Eye (tissue), 1 donor: ENCODE measurements around the gene GPX5.
"Not testable (repeated sequence)": the region's sequence is repeated elsewhere in the genome, so short reads cannot be mapped to it uniquely, and the experiment has no call there.

ENCODE experiments used
- DNase-seq: peaks from one replicate; pipeline ENCODE4 v3.0.0-alpha.2; 2015

Gene GPX5

GRCh38 chr6:28515676-28516075 is 10.0 kb upstream of the GPX5 start, which contains the start of gene GPX6:
GPX6 (minus strand) TSS chr6:28515793; CDS start chr6:28515743, 50 bp downstream.
- DNase-seq = no peak

DNA sequence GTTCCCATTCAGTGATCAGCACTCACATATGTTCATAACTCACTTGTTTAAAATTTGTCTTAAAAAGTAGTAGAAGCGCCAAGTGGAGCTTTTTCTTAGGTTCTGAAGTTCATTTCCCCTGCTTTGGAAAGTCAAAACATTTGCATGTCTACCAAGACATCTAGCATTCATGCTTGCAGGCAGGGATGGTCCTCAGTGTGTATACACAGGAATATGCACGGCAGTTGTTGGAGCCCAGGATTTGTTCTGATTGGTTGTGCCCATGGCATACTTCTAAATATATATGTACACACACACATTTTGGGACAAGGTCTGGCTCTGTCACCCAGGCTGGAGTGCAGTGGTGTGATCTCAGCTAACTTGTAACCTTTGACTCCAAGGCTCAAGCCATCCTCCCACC is 7.7 kb upstream of the GPX5 start:
- DNase-seq = no peak

DNA sequence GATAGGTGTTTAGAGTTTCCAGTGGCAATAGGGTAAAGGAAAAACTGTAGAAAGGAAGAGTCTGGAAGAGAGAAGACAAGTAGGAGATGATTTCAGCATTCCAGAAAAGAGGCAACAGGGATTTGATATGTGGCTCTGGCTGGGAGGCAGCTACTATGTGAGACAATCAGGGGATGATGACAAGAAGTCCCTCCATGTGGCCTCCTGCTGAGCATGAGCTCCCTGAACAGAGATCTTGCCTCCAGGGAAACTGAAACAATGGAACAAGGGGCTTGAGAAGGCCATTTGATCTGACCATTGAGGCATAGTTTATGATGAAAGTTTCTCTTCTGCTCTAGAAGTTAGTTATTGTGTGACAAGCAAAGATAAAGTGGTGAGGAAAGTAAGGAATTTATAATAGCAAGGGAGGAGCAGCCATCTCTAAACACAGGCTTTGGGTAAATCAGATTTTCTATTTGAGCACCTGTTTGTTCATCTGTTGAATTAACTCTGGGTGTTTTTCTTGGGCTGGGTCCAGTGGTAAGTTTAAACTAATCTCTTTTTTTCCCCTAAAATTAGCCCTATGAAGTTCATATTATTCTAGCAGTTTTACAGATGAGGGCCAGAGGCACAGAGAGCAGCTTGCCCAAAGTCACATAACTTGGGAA is 3.0 kb upstream of the GPX5 start:
- DNase-seq = no peak

DNA sequence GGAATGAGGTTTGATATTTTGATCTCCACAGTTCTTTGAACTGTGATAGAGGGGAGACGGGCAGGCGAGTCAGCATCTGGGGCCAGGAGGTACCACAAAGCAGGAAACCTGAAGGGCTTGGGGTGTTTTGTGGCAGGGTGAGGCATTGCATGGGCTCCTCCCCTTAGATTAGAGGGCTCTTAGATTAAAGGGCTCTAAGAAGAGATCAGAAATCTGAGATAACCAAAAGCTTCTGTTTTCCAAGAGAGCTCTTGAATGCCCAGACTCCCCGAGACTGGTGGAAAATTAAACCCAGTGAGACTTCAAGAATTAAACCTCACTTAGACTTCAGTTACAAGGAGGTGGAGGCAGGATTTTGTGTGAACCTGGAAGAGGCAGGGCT is 2.4 kb upstream of the GPX5 start:
- DNase-seq = no peak

DNA sequence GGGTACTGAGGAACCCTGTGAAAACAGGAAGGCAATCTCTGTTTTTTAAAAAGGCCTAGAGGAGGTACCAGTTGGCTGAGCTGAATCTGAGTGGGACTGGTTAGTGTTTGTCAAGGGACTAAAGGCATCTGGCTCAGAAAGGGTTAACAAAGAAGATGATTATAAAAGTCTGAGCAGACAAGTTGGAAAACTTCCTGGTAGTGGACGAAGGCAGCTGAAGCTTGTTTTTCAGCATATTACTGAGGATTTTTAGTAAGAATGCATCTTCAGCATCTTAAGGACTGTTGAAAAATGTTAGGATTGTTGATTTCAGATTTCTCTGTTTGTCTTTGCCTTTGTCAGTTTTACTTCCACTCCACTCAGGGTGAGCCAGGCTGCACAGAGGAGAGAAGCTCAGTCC is 5.1 kb downstream of the GPX5 start:
- no peak for DNase-seq

DNA sequence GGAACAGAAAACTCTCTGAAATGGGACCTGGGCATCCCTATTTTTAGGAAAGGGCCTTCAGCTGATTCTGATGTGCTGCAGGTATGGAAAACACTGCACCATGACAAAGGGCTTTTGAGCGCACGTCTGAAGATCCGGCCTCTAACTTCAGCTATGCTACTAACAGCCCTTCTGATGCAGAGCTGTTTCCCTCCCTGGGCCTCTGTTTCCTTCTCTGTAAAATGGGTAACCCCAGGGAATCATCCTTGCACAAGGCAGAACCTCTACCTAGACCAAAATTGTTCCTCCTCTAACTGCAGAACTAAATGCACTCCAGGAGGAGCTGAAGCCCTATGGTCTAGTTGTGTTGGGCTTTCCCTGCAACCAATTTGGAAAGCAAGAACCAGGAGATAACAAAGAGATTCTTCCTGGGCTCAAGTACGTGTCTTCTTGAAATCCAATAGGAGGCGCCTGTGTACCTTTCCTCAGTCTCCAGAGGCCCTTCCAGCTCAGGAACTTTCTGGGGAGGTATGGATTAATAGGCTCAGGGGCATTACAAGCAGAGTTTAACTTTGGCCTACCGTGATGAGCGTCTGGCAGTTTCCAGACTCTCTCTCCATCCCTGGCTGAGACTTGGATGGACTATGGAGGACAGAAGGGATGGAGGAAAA is 5.9 kb downstream of the GPX5 start:
- no peak for DNase-seq

- no peak for DNase-seq
These were observed 8.6 kb downstream of the GPX5 start for GRCh38 chr6:28534306-28534705.

DNA sequence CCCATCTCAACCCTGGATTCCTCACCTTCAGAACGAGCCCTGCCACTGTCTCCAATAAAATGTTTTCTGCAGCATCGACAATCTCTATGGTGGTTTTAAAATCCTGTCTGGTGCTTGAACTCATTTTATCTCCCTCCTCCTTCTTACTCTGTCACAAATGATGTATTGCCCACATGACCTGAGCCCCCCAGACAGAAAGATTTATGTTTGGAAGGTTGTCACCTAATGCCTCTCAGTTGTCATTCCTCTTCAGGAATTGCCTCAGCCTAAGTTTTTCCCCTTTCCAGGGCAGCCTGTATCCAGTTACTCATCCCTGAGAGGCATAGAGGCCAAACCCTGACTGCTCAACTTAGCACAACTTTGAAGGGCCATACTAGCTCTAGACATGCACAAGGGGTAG is 9.2 kb downstream of the GPX5 start:
- no peak for DNase-seq

- DNase-seq = peak; percentile 87
These were observed 11.4 kb downstream of the GPX5 start for GRCh38 chr6:28537065-28537464.

GRCh38 chr6:28537509-28538140 is 11.9 kb downstream of the GPX5 start:
- DNase-seq = peak; percentile 71

DNA sequence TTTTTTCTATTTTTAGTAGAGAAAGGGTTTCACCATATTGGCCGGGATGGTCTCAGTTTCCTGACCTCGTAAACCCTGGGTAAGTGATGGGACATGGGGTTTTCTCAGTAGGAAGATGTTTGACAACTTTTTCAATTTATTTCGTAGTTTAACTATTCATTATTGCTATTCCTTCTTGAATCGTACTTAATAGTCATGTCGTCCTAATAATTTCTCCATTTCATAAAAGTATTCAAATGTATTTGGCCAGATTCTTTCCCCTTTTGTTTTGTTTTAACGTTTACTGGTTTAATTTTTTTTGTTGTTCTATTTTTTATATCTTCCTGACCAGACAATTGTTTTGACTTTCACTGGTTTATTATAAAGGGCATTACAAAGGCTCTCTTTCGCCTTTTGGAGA is 16.3 kb downstream of the GPX5 start:
- DNase-seq = no peak

DNA sequence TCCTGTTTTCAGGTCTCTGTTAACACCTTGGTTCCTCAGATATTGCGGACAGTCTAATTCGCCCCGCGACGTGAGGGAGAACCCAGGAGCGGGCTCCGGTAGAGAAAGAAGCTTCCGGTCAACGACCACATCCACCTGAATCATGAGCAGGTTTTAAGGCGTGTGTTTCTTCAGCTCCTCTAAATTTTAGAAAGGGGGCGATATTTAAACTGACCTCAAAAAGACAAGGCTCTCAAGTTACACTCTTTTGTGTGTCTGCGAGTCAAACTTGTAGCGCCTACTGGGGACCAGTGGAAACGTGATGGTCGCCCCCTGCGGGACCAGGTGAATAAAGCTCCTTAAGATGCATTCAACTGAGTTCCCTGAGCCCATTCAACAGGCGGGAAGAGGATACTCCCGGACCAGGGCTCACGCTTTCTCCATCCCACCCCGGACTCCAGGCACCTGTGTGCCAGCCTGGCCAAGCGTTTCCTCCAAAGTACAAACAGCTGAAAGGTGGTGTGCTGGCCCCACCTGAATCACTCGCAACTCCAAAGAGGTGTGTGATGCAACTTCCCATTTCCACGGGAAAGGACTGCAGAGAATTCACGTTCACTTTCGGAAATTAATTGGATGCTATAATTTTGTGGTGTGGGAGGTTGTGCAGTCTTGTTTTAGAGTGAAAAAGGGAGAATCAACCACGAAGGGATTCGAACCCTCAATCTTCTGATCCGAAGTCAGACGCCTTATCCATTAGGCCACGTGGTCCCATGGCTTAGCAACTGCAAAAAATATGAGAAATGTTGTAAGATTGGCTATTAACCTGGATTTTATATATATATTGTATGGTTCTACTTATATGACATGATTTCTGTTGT is 17.0 kb downstream of the GPX5 start:
- peak; percentile 96 for DNase-seq

GRCh38 chr6:28543651-28544610 is 18.2 kb downstream of the GPX5 start:
- DNase-seq = peak; percentile 83

GRCh38 chr6:28545955-28546354 is 20.3 kb downstream of the GPX5 start:
- no peak for DNase-seq

DNA sequence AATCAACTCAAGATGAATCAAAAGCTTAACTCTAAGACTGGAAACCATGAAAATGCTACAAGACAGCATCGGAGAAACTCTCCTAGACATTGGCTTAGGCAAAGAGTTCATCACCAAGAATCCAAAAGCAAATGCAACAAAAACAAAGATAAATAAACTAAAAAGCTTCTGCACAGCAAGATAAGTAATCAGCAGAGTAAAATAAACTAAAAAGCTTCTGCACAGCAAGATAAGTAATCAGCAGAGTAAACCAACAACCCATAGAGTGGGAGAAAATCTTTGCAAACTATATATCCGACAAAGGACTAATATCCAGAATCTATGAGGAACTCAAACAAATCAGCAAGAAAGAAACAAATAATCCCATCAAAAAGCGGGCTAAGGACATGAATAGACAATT is 21.3 kb downstream of the GPX5 start:
- not testable (repeated sequence) for DNase-seq

DNA sequence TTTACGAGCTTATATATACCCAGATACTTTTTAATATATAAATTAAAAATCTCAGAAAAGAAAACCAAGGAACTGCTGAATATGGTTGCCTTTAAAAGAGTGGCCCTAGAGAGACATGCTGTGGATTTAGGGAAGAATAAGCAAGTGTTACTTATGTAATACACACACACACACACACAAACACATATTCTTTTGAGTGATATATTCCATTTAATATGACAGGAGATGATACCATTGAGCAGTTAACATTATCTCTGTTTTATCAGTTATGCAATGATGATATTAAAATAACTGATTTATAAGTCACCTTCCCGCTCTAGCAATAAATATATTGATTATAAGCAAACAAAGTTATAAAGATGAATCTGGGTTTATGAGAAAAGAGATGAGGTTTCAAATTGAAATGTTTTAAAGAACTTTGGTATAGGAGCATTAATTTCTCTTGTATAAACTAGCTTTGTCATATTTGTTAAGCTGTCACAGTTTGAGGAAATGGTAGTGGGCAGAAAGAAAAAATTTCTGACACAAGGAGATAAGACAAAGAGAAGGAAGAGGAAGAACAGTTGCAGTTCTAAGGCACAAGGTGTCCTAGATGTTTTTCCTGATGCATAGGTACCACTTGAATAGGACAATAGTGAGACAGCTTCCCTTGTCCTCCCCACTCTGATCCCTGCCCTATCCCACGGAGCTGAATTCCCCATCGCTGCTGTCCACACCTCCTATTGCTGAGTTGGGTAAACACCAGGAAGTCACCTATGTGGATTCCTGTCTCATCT is 26.4 kb downstream of the GPX5 start:
- DNase-seq = no peak

DNA sequence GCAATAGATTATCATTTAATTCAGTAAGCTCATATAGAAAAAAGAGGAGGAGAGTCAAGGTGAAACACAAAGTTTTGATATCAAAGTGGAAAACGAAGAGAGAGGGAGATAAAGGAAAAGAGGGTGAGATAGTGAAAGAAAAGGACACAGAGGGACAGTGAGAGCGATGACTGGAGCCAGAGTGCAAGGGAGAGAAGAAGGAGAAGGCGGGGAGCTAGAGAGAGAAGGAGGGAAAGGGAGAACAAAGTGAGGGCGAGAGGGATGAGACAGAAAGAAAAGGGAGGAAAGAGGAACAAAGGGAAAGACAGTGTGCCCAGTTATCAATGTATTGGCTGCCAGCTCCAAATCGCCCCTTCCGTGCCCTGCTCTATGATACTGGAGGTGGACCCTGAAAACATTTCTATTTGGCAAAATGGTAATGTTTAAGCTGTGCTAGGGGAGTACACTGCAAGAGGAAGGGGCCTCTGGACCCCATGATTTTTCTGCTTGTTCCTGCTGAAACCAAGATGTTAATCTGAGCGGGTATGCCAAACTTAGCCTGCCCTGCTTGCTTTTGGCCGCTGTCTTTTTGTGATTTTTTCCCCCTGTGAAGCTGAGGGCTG is 27.8 kb downstream of the GPX5 start:
- no peak for DNase-seq

DNA sequence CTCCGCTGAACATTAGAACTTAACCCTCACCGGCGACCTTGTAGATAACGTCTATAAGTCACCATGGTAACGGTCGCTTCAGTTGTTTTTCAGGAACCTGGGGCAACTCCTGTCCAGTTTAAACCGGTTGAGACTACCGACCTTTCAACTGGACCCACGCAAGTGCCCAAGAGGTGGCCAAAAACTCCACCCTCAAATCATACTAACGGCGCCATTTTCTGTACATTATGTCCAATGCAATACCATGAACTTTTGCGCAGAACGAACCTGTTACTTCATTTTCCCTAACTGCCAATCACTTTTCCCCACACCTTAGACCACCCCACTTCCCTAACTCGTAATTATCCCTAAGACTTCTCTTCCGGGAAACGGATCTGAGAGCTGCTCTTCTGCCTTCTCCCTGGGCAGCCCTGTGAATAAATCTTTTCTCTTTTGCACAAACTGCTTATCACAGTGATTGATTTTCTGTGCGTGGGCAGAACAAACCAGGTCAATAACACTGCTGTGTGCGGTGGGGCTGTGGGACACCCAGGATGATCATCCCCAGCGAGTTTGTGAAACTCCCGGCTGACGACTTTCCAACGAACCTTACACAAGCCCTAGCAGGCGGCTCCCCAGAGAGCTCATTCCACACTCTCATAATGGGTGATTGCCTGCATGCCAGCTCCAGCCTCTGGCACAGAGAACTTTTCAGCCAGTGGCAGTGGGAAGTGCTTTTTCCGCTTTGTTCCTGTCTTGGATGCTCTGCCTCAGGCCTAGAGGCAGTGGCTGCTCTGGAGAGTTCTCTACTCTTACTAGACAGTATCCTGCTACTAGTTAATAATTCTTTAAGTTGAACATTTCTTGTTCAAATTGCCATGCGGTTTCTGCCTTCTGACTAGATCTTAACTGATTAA is 28.6 kb downstream of the GPX5 start:
- peak; percentile 63 for DNase-seq

GRCh38 chr6:28555136-28555535 is 29.5 kb downstream of the GPX5 start:
- DNase-seq = no peak

DNA sequence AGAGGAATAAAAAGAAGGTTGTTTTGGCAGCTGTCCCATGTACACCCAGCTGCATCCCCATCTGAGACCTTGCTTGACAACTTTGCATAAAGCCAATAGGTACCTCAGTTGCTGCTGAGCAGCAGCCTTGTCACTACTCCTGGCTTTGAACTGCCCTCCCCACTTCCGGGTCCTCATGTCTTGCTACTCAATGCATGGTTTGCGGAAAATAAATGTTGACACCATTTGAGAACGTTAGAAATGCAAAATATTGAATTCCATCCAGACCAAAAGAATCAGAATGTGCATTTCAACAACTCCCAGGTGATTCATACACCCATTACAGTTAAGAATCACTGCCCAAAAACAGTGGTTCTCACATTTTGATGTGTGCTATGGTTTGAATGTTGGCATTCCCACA is 32.9 kb downstream of the GPX5 start:
- no peak for DNase-seq
